PC-9 (cell line): ENCODE results near the gene RPL37A. TPM values are rescaled to one million over a fixed set of nuclear protein-coding genes. Genes with fewer than 3 reads are reported as not detected.

Experiments
- BruUV-seq: library from RNA; stranded (reverse); fragments of 400-500 nt; replicated peaks from 2 replicates; lab custom pipeline; 2021; lab: Mats Ljungman, UMichigan
- CTCF ChIA-PET: fragments of 300-600 bp; sonication (Branson Sonifier 250); formaldehyde crosslinking; loops from one replicate; lab custom pipeline; 2022; ENCODE audit warnings: antibody characterized with exemption; lab: Charles Lee
- POLR2A ChIA-PET: fragments of 300-600 bp; sonication (Branson Sonifier 250); formaldehyde crosslinking; loops from one replicate; lab custom pipeline; 2022; ENCODE audit warnings: antibody characterized with exemption; ENCODE audit not compliant: unreplicated experiment; lab: Charles Lee
- DNase-seq, 2 experiments: peaks; one replicate each; pipeline versions ENCODE4 v3.0.0 to v3.0.0-alpha.2; 2015 to 2022; ENCODE audit warnings: mixed read lengths in 1 of 2
- H2AFZ ChIP-seq: fragments of 200-600 bp; sonication (generic); 2 replicates; pipeline ENCODE4 v1.8.1; 2017; ENCODE audit warnings: antibody characterized with exemption
- H3F3A ChIP-seq: fragments of 200-600 bp; sonication (generic); 2 replicates; pipeline ENCODE4 v1.8.1; 2017; ENCODE audit warnings: antibody characterized with exemption, mild to moderate bottlenecking, low read depth; ENCODE audit not compliant: insufficient read depth
- H3K27ac ChIP-seq: fragments of 200-600 bp; sonication (generic); 2 replicates; pipeline ENCODE4 v1.6.1; 2016; ENCODE audit warnings: mixed run types
- H3K27me3 ChIP-seq: fragments of 200-600 bp; sonication (generic); 2 replicates; pipeline ENCODE4 v1.6.1; 2016; ENCODE audit warnings: low read depth, mixed run types; ENCODE audit not compliant: insufficient read depth
- H3K36me3 ChIP-seq: fragments of 200-600 bp; sonication (generic); 2 replicates; pipeline ENCODE4 v1.6.1; 2016; ENCODE audit warnings: low read depth, mixed run types
- H3K4me1 ChIP-seq: fragments of 200-600 bp; sonication (generic); replicated peaks from 2 replicates; pipeline ENCODE4 v1.6.1; 2016; ENCODE audit warnings: mixed run types; ENCODE audit not compliant: insufficient read depth
- H3K4me2 ChIP-seq: fragments of 200-600 bp; sonication (generic); 2 replicates; pipeline ENCODE4 v1.6.1; 2017; ENCODE audit warnings: mixed run types
- H3K4me3 ChIP-seq: fragments of 200-600 bp; sonication (generic); 2 replicates; pipeline ENCODE4 v1.6.1; 2016; ENCODE audit warnings: mixed run types
- H3K79me2 ChIP-seq: fragments of 200-600 bp; sonication (generic); 2 replicates; pipeline ENCODE4 v1.6.1; 2017; ENCODE audit warnings: low read depth, mixed run types
- H3K9me2 ChIP-seq: fragments of 200-600 bp; sonication (generic); 2 replicates; pipeline ENCODE4 v1.8.1; 2017; ENCODE audit warnings: mild to moderate bottlenecking; ENCODE audit not compliant: insufficient read depth
- H3K9me3 ChIP-seq: fragments of 200-600 bp; sonication (generic); 2 replicates; pipeline ENCODE4 v1.8.1; 2016; ENCODE audit warnings: low read depth; ENCODE audit not compliant: insufficient read depth
- H4K20me1 ChIP-seq: fragments of 200-600 bp; sonication (generic); 2 replicates; pipeline ENCODE4 v1.8.1; 2017; ENCODE audit not compliant: insufficient read depth
- EZH2 ChIP-seq: fragments of 200-600 bp; sonication (generic); IDR thresholded peaks from 2 replicates; pipeline ENCODE4 v1.8.0; 2017; ENCODE audit warnings: antibody characterized with exemption, low read depth
- intact Hi-C: fragments of 100-400 bp; cut with micrococcal nuclease; formaldehyde crosslinking; loops from one replicate; pipeline ENCODE4 v1.10.0; 2022; ENCODE audit not compliant: unreplicated experiment
- total RNA-seq: library from RNA; stranded (reverse); gene quantifications from 2 replicates; pipeline ENCODE4 v1.2.3, GENCODE V29; 2021
- TF ChIP-seq, protein P1 (sequence below): fragments of 200-600 bp; sonication (generic); conservative IDR thresholded peaks from 2 replicates; pipeline ENCODE4 v1.6.1; 2017; ENCODE audit warnings: mixed run types, antibody characterized with exemption, mild to moderate bottlenecking, moderate library complexity

RPL37A gene
- total RNA-seq, 1 experiment from 2014 or later, result 2,248 TPM

DNA sequence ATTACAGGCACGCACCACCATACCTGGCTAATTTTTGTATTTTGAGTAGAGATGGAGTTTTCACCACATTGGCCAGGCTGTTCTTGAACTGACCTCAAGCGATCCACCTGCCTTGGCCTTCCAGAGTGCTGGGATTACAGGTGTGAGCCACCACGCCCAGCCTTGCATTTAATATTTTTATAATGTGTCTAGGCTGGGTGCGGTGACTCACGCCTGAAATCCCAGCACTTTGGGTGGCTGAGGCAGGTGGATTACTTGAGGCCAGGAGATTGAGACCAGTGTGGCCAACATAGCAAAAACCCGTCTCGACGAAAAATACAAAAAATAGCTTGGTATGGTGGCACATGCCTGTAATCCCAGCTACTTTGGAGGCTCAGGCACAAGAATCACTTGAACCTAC lies 3.2 kb downstream of the RPL37A start:
- Histone ChIP-seq H3F3A (peaks cover 79% of the 10 kb centered on the region), H3K36me3 (peaks cover 56% of the 10 kb centered on the region), H4K20me1 (peaks cover 53% of the 10 kb centered on the region), H3K27me3 (no peaks in the 10 kb centered on the region), H3K9me3 (no peaks in the 10 kb centered on the region), H3K9me2 (no peaks in the 10 kb centered on the region), H3K27ac (no peak overlapping the region), H2AFZ (no peak overlapping the region), H3K4me3 (no peak overlapping the region), H3K4me1 (peaks cover 30% of the 10 kb centered on the region), H3K79me2 (peaks cover 53% of the 10 kb centered on the region), H3K4me2 (0 out of 2 replicates have a peak overlapping the region, but pooled peaks have one; percentile 2)
- ChIA-PET POLR2A (no interaction called here), CTCF (no interaction called here)
- intact Hi-C loops, result no loop called here
- no peak for DNase-seq
- TF ChIP-seq, protein P1, sequence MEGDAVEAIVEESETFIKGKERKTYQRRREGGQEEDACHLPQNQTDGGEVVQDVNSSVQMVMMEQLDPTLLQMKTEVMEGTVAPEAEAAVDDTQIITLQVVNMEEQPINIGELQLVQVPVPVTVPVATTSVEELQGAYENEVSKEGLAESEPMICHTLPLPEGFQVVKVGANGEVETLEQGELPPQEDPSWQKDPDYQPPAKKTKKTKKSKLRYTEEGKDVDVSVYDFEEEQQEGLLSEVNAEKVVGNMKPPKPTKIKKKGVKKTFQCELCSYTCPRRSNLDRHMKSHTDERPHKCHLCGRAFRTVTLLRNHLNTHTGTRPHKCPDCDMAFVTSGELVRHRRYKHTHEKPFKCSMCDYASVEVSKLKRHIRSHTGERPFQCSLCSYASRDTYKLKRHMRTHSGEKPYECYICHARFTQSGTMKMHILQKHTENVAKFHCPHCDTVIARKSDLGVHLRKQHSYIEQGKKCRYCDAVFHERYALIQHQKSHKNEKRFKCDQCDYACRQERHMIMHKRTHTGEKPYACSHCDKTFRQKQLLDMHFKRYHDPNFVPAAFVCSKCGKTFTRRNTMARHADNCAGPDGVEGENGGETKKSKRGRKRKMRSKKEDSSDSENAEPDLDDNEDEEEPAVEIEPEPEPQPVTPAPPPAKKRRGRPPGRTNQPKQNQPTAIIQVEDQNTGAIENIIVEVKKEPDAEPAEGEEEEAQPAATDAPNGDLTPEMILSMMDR, result no peak
- TF ChIP-seq EZH2, result no peak
- BruUV-seq, result no TSS peak

DNA sequence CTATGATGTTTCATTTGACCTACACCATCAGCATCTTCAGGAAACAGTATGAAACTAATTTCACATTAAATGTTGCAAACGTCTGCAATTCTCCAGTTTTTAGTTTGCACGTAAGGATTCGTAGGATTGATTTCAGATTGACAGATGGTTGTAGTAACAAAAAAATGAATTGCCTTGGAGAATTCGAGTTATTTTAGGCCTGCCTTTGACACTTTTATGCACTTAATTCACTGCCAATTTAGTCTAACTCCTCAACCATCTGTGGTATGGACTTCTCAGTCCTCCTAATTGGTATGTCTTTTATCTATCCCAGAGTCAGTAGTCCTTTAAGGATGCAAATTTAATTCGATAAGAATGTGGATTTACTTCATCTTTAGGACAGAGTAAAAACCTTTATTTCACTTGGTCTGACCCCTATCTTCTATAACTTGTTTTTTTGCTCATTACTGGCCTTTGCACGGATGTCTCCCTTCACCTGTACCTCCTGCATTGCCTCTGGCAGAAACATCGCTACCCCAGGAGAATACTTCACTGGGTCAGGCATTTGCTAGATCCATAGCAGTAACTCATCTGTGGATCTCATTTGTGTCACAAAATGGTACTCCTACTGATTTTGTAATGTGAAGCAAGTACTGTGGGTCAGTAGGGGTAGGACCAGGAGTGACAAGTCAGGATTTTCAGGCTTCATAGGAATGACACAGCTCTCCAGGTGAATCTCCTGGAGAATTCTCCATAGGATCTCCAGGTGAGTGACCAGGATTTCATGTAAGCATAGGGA lies 3.9 kb downstream of the RPL37A start:
- Histone ChIP-seq H2AFZ (no peak overlapping the region), H3K9me2 (no peaks in the 10 kb centered on the region), H3K4me1 (peaks cover 30% of the 10 kb centered on the region), H3K4me2 (0 out of 2 replicates have a peak overlapping the region, but pooled peaks have one; percentile 2), H3K4me3 (no peak overlapping the region), H3K36me3 (peaks cover 56% of the 10 kb centered on the region), H3K27me3 (no peaks in the 10 kb centered on the region), H3K9me3 (no peaks in the 10 kb centered on the region), H3K79me2 (peaks cover 53% of the 10 kb centered on the region), H3K27ac (no peak overlapping the region), H3F3A (peaks cover 86% of the 10 kb centered on the region), H4K20me1 (peaks cover 53% of the 10 kb centered on the region)
- POLR2A ChIA-PET, result no interaction called here
- no peak for DNase-seq
- CTCF ChIA-PET, result no interaction called here
- no TSS peak for BruUV-seq
- TF ChIP-seq, protein P1, result no peak
- no peak for TF ChIP-seq EZH2
- intact Hi-C loops, result no loop called here

DNA sequence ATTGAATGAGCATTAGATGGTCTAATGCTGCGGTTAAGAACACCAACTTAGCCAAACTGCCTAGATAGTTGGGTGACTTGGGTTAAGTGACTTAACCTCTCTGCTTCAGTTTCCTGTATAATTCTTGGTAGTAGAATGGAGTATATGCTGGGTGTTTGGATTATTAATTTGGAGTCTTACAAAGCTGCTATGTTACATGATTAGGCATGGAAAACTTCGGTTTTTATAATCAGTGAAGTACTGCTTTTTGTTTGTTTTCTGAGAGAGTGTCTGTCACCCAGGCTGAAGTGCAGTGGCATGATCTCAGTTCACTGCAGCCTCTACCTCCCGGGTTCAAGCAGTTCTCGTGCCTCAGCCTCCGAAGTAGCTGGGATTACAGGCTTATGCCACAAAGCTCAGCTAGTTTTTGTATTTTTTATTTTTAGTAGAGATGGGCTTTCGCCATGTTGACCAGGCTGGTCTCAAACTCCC lies 4.5 kb downstream of the RPL37A start:
- peaks cover 56% of the 10 kb centered on the region for H3K36me3 ChIP-seq
- H3K27me3 ChIP-seq, result no peaks in the 10 kb centered on the region
- H4K20me1 ChIP-seq, result peaks cover 53% of the 10 kb centered on the region
- H3K79me2 ChIP-seq, result peaks cover 47% of the 10 kb centered on the region
- H3K9me3 ChIP-seq, result no peaks in the 10 kb centered on the region
- no peak overlapping the region for H3K4me2 ChIP-seq
- no peak overlapping the region for H2AFZ ChIP-seq
- no peak overlapping the region for H3K27ac ChIP-seq
- BruUV-seq, result no TSS peak
- DNase-seq, result no peak
- H3K9me2 ChIP-seq, result no peaks in the 10 kb centered on the region
- peaks cover 24% of the 10 kb centered on the region for H3K4me1 ChIP-seq
- peaks cover 89% of the 10 kb centered on the region for H3F3A ChIP-seq
- CTCF ChIA-PET, result no interaction called here
- no peak for TF ChIP-seq EZH2
- TF ChIP-seq, protein P1, result no peak
- H3K4me3 ChIP-seq, result no peak overlapping the region
- intact Hi-C loops, result no loop called here
- POLR2A ChIA-PET, result no interaction called here
